ENCODE results near the gene FTO. TPM values are rescaled to one million over a fixed set of nuclear protein-coding genes. Genes with fewer than 3 reads are reported as not detected.

The FTO gene
- total RNA-seq, 1 donor from 2014 or later = 110 TPM

DNA sequence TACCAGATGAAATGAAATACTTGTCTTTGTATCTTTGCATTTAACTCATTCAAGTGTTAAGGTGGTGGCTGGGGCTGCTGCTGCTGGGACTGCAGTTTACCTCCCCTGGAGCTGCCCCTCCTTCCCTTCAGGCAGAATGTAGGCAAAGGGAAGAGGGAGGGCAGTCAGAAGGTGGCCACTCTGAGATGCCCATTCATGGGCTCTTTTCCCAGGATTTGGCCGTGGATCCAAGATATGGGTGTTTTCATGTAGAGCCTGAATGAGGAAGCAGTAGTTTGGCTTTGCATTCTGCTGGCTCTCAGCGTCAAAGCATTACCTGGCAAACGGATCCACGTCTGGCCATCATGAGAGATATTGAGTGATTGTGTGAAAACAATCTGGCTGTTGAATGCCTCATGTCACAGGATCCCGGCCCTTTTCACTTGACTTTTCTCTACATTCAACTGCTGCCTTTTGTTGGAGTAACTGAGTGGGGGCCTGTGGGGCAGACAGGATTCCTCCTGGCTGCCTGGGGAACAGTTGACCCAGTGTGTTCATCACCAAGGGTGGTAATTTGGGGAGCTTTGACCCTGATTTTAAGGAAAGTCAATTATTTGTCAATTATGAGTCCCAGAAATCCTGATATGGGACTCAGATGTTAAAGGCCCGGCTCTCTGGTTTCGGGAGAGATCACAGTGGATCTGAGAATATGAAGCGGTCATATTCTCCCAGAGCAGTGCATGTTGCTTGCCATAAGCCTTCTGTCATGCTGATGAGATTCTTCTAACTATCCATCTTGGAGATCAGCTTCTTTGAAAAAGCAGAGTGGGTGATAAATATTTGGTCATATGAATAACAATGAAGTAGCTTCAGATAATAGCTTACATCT lies 345.9 kb downstream of the FTO start:
- Mint-ChIP-seq H3K27me3 (ENCODE audit: insufficient read depth, low read depth) (no peaks in the 10 kb centered on the region), H3K36me3 (peaks cover 2% of the 10 kb centered on the region), H3K4me1 (peaks cover 36% of the 10 kb centered on the region), H3K27ac (peak overlapping the region; percentile 96), H3K4me3 (peak overlapping the region; percentile 75), H3K9me3 (peaks cover 2% of the 10 kb centered on the region)
- Histone ChIP-seq H3K4me1 (peaks cover 43% of the 10 kb centered on the region), H3K9me3 (ENCODE audit: low read depth) (no peaks in the 10 kb centered on the region), H3K9ac (no peak overlapping the region), H2AFZ (replicated peaks) (no peak overlapping the region), H3K27ac (no peak overlapping the region), H3K4me3 (peak overlapping the region; percentile 10), H3K79me2 (ENCODE audit: low read depth) (no peaks in the 10 kb centered on the region), H3K4me2 (peak overlapping the region; percentile 56), H3F3A (ENCODE audit: low read depth) (peaks cover 30% of the 10 kb centered on the region), H3K27me3 (no peaks in the 10 kb centered on the region), H3K36me3 (no peaks in the 10 kb centered on the region), H4K20me1 (ENCODE audit: low read depth) (no peaks in the 10 kb centered on the region)
- peak; percentile 43 for DNase-seq (ENCODE audit: low spot score)
- TF ChIP-seq EZH2phosphoT487 (IDR thresholded peaks at IDR 0.05) (no peak), EZH2 (IDR thresholded peaks at IDR 0.05) (no peak)
- TF ChIP-seq, protein P1, sequence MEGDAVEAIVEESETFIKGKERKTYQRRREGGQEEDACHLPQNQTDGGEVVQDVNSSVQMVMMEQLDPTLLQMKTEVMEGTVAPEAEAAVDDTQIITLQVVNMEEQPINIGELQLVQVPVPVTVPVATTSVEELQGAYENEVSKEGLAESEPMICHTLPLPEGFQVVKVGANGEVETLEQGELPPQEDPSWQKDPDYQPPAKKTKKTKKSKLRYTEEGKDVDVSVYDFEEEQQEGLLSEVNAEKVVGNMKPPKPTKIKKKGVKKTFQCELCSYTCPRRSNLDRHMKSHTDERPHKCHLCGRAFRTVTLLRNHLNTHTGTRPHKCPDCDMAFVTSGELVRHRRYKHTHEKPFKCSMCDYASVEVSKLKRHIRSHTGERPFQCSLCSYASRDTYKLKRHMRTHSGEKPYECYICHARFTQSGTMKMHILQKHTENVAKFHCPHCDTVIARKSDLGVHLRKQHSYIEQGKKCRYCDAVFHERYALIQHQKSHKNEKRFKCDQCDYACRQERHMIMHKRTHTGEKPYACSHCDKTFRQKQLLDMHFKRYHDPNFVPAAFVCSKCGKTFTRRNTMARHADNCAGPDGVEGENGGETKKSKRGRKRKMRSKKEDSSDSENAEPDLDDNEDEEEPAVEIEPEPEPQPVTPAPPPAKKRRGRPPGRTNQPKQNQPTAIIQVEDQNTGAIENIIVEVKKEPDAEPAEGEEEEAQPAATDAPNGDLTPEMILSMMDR (IDR thresholded peaks at IDR 0.05) = no peak

GRCh38 chr16:54050459-54051210 lies 346.7 kb downstream of the FTO start:
- Mint-ChIP-seq H3K36me3 (peaks cover 1% of the 10 kb centered on the region), H3K9me3 (peaks cover 2% of the 10 kb centered on the region), H3K27ac (peak overlapping the region; percentile 96), H3K4me1 (peaks cover 36% of the 10 kb centered on the region), H3K27me3 (ENCODE audit: insufficient read depth, low read depth) (no peaks in the 10 kb centered on the region), H3K4me3 (peak overlapping the region; percentile 75)
- Histone ChIP-seq H4K20me1 (ENCODE audit: low read depth) (no peaks in the 10 kb centered on the region), H3K4me1 (peaks cover 51% of the 10 kb centered on the region), H3K27ac (no peak overlapping the region), H3K4me2 (peak overlapping the region; percentile 56), H3K9me3 (ENCODE audit: low read depth) (no peaks in the 10 kb centered on the region), H3K4me3 (peak overlapping the region; percentile 10), H3K36me3 (no peaks in the 10 kb centered on the region), H3F3A (ENCODE audit: low read depth) (peaks cover 30% of the 10 kb centered on the region), H2AFZ (replicated peaks) (no peak overlapping the region), H3K27me3 (no peaks in the 10 kb centered on the region), H3K79me2 (ENCODE audit: low read depth) (no peaks in the 10 kb centered on the region), H3K9ac (no peak overlapping the region)
- TF ChIP-seq, protein P1 (IDR thresholded peaks at IDR 0.05) = no peak
- no peak for TF ChIP-seq EZH2 (IDR thresholded peaks at IDR 0.05)
- TF ChIP-seq EZH2phosphoT487 (IDR thresholded peaks at IDR 0.05) = no peak
- peak; percentile 39 for DNase-seq (ENCODE audit: low spot score)

- Mint-ChIP-seq H3K36me3 (peaks cover 1% of the 10 kb centered on the region), H3K9me3 (peaks cover 2% of the 10 kb centered on the region), H3K4me3 (no peak overlapping the region), H3K4me1 (peaks cover 36% of the 10 kb centered on the region), H3K27ac (no peak overlapping the region), H3K27me3 (ENCODE audit: insufficient read depth, low read depth) (no peaks in the 10 kb centered on the region)
- no peaks in the 10 kb centered on the region for H4K20me1 ChIP-seq (ENCODE audit: low read depth)
- no peak overlapping the region for H3K27ac ChIP-seq
- no peak overlapping the region for H2AFZ ChIP-seq (replicated peaks)
- H3F3A ChIP-seq (ENCODE audit: low read depth) = peaks cover 30% of the 10 kb centered on the region
- no peaks in the 10 kb centered on the region for H3K9me3 ChIP-seq (ENCODE audit: low read depth)
- peaks cover 53% of the 10 kb centered on the region for H3K4me1 ChIP-seq
- DNase-seq (ENCODE audit: low spot score) = no peak
- H3K9ac ChIP-seq = no peak overlapping the region
- TF ChIP-seq, protein P1 (IDR thresholded peaks at IDR 0.05) = no peak
- TF ChIP-seq EZH2phosphoT487 (IDR thresholded peaks at IDR 0.05) = no peak
- TF ChIP-seq EZH2 (IDR thresholded peaks at IDR 0.05) = no peak
- H3K27me3 ChIP-seq = no peaks in the 10 kb centered on the region
- H3K4me2 ChIP-seq = no peak overlapping the region
- H3K79me2 ChIP-seq (ENCODE audit: low read depth) = no peaks in the 10 kb centered on the region
- no peaks in the 10 kb centered on the region for H3K36me3 ChIP-seq
- H3K4me3 ChIP-seq = no peak overlapping the region
Observed at GRCh38 chr16:54051821-54052220, 347.9 kb downstream of the FTO start.
